Small intestine (tissue), 7 donors: ENCODE results near the gene SCN5A. TPM values are rescaled to one million over a fixed set of nuclear protein-coding genes. Genes with fewer than 3 reads are reported as not detected.

Experiments
- DNase-seq, 2 donors: peaks; one replicate each; pipeline versions ENCODE4 v3.0.0 to v3.0.0-alpha.2; 2013
- FAIRE-seq: peaks from 2 replicates; lab custom pipeline; 2012; peaks lifted over from hg19 to GRCh38; lab: Jason Lieb, UNC
- H3K27ac ChIP-seq, 3 donors: one replicate each; pipeline ENCODE4 v1.5.1; 2013; ENCODE audit warnings: low read length in 2 of 3, mild to moderate bottlenecking in 2 of 3, control low read depth in 1 of 3, inconsistent platforms in 1 of 3, low read depth in 1 of 3, moderate library complexity in 1 of 3
- H3K27me3 ChIP-seq, 3 donors: one replicate each; pipeline ENCODE4 v1.6.1; 2013; ENCODE audit warnings: low read length in 3 of 3, inconsistent platforms in 1 of 3; ENCODE audit not compliant: control insufficient read depth in 3 of 3, insufficient read depth in 3 of 3
- H3K36me3 ChIP-seq, 3 donors: one replicate each; pipeline ENCODE4 v1.6.1; 2013; ENCODE audit warnings: low read length in 3 of 3, inconsistent platforms in 1 of 3, low read depth in 1 of 3, mild to moderate bottlenecking in 1 of 3, moderate library complexity in 1 of 3; ENCODE audit not compliant: control insufficient read depth in 3 of 3, insufficient read depth in 2 of 3
- H3K4me1 ChIP-seq, 3 donors: one replicate each; pipeline ENCODE4 v1.6.1; 2013; ENCODE audit warnings: low read length in 2 of 3, inconsistent platforms in 1 of 3, low read depth in 1 of 3, mild to moderate bottlenecking in 1 of 3, moderate library complexity in 1 of 3; ENCODE audit not compliant: control insufficient read depth in 3 of 3, insufficient read depth in 2 of 3
- H3K4me3 ChIP-seq, 3 donors: one replicate each; pipeline ENCODE4 v1.5.1; 2013; ENCODE audit warnings: low read length in 3 of 3, control low read depth in 1 of 3, inconsistent platforms in 1 of 3, low read depth in 1 of 3, mild to moderate bottlenecking in 1 of 3, moderate library complexity in 1 of 3
- H3K9me3 ChIP-seq, 2 donors: one replicate each; pipeline ENCODE4 v1.6.1; 2013; ENCODE audit warnings: low read depth in 1 of 2, low read length in 1 of 2; ENCODE audit not compliant: control insufficient read depth in 2 of 2, insufficient read depth in 1 of 2
- WGBS, 3 donors: extraction: QIAGEN DNeasy Blood & Tissue Kit; methylation state at CpG; one replicate each; pipeline ENCODE4 v1.1.7; 2013; 5-methylcytosine and 5-hydroxymethylcytosine counted together
- polyA plus RNA-seq, 4 donors: library from polyadenylated mRNA; stranded (reverse) in 3 of 4; unstranded in 1 of 4; fragments of 200-250 nt in 3 of 4; fragments of 120-200 nt in 1 of 4; gene quantifications; one replicate each; pipeline versions ENCODE4 v1.2.1 to v1.2.3, GENCODE V29; 2013
- donor health status: healthy with polysubstance abuse.
- donor health status: control.
- donor health status: control.
- donor health status: Bipolar disorder and iron deficiency.
- donor health status: healthy.

SCN5A gene
- polyA plus RNA-seq, 4 donors = 0.27 to 0.75 (median 0.68) TPM; not detected in 1

DNA sequence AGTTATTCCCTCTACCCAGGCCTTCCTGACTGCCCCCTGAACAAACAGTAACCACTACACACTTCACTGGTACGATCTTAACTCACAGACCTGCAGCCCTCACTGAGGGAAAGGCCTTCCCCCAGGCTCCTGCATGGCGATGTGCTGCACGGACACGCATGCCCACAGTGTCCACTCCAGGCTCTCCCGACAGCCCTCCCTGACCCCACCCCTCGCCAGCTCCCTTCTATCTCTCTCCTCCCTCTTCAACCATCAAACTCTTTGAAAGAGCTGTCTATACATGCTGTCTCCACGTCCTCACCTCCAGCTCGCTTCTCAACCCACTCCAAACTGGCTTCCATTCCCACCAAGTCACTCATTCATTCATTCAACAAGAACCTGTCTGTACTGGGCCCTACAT, 3.9 kb downstream of the SCN5A start:
- Histone ChIP-seq H3K9me3 (no peaks in the 10 kb centered on the region), H3K36me3 (no peaks in the 10 kb centered on the region), H3K4me1 (peaks cover 0 to 14% (median 2%) of the 10 kb centered on the region in 3 donors), H3K4me3 (no peak overlapping the region), H3K27ac (no peak overlapping the region), H3K27me3 (peaks cover 0 to 42% (median 11%) of the 10 kb centered on the region in 3 donors)
- FAIRE-seq (no peak), DNase-seq (no peak)
- 73 to 79% (median 74%) methylated on average over 8 of the region's 8 CpGs for WGBS, 3 donors

- Histone ChIP-seq H3K27me3 (peaks cover 0 to 36% (median 11%) of the 10 kb centered on the region in 3 donors), H3K36me3 (no peaks in the 10 kb centered on the region), H3K9me3 (no peaks in the 10 kb centered on the region), H3K4me1 (peaks cover 0 to 11% (median 2%) of the 10 kb centered on the region in 3 donors), H3K4me3 (no peak overlapping the region), H3K27ac (no peak overlapping the region)
- 71 to 73% (median 71%) methylated on average over 4 of the region's 4 CpGs for WGBS, 3 donors
- DNase-seq (no peak), FAIRE-seq (no peak)
Measured at GRCh38 chr3:38645076-38645475, 4.4 kb downstream of the SCN5A start.

- 78 to 84% (median 80%) methylated on average over 7 of the region's 7 CpGs for WGBS, 3 donors
- Histone ChIP-seq H3K27ac (no peak overlapping the region), H3K27me3 (peaks cover 0 to 33% (median 11%) of the 10 kb centered on the region in 3 donors), H3K4me1 (peaks cover 0 to 8% (median 2%) of the 10 kb centered on the region in 3 donors), H3K4me3 (no peak overlapping the region), H3K36me3 (no peaks in the 10 kb centered on the region), H3K9me3 (no peaks in the 10 kb centered on the region)
- DNase-seq (no peak), FAIRE-seq (no peak)
Measured at GRCh38 chr3:38644662-38645053, 4.8 kb downstream of the SCN5A start.

- peaks cover 0 to 6% (median 2%) of the 10 kb centered on the region in 3 donors for H3K4me1 ChIP-seq
- H3K4me3 ChIP-seq = no peak overlapping the region
- no peaks in the 10 kb centered on the region for H3K9me3 ChIP-seq
- H3K27me3 ChIP-seq = peaks cover 0 to 31% (median 11%) of the 10 kb centered on the region in 3 donors
- no peak overlapping the region for H3K27ac ChIP-seq
- WGBS, 3 donors = 75 to 87% (median 77%) methylated on average over 7 of the region's 7 CpGs
- H3K36me3 ChIP-seq = no peaks in the 10 kb centered on the region
- FAIRE-seq (no peak), DNase-seq (no peak)
Measured at GRCh38 chr3:38644016-38644661, 5.3 kb downstream of the SCN5A start.

- WGBS, 3 donors = 60 to 81% (median 63%) methylated on average over 5 of the region's 5 CpGs
- H3K36me3 ChIP-seq = no peaks in the 10 kb centered on the region
- H3K27me3 ChIP-seq = peaks cover 0 to 26% (median 8%) of the 10 kb centered on the region in 3 donors
- peaks cover 0 to under 1% (median 0%) of the 10 kb centered on the region in 3 donors for H3K4me1 ChIP-seq
- no peak overlapping the region for H3K27ac ChIP-seq
- FAIRE-seq (no peak), DNase-seq (no peak)
- H3K9me3 ChIP-seq = no peaks in the 10 kb centered on the region
- no peak overlapping the region for H3K4me3 ChIP-seq
Measured at GRCh38 chr3:38643592-38643991, 5.9 kb downstream of the SCN5A start.

GRCh38 chr3:38643090-38643489, 6.4 kb downstream of the SCN5A start:
- 90 to 92% (median 92%) methylated on average over 8 of the region's 8 CpGs for WGBS, 3 donors
- Histone ChIP-seq H3K27ac (no peak overlapping the region), H3K4me3 (no peak overlapping the region), H3K9me3 (no peaks in the 10 kb centered on the region), H3K4me1 (no peaks in the 10 kb centered on the region), H3K36me3 (no peaks in the 10 kb centered on the region), H3K27me3 (peaks cover 0 to 21% (median 3%) of the 10 kb centered on the region in 3 donors)
- no peak for FAIRE-seq
- no peak for DNase-seq

- peaks cover 0 to 9% (median under 1%) of the 10 kb centered on the region in 3 donors for H3K27me3 ChIP-seq
- WGBS, 3 donors = 75 to 82% (median 78%) methylated on average over 8 of the region's 8 CpGs
Measured at GRCh38 chr3:38641461-38642110, 7.9 kb downstream of the SCN5A start.

GRCh38 chr3:38640661-38641452, 8.6 kb downstream of the SCN5A start:
- H3K27ac ChIP-seq = no peak overlapping the region
- H3K4me1 ChIP-seq = no peaks in the 10 kb centered on the region
- no peak overlapping the region for H3K4me3 ChIP-seq
- peaks cover 0 to 4% (median 0%) of the 10 kb centered on the region in 3 donors for H3K27me3 ChIP-seq
- no peaks in the 10 kb centered on the region for H3K36me3 ChIP-seq
- DNase-seq = no peak
- 55 to 62% (median 60%) methylated on average over 18 of the region's 18 CpGs for WGBS, 3 donors
- no peaks in the 10 kb centered on the region for H3K9me3 ChIP-seq
- FAIRE-seq = no peak

More at GRCh38 chr3:38641461-38642110, 7.9 kb downstream of the SCN5A start:
- Histone ChIP-seq H3K9me3 (no peaks in the 10 kb centered on the region), H3K4me3 (no peak overlapping the region), H3K4me1 (no peaks in the 10 kb centered on the region), H3K36me3 (no peaks in the 10 kb centered on the region), H3K27ac (no peak overlapping the region)
- no peak for FAIRE-seq
- DNase-seq = no peak
